ENCODE measurements around the gene C2CD4C. TPM values are rescaled to one million over a fixed set of nuclear protein-coding genes. Genes with fewer than 3 reads are reported as not detected.

Gene C2CD4C
- total RNA-seq, 1 experiment from 2014 or later = 9.8 TPM

GRCh38 chr19:362683-363082, 46.3 kb downstream of the C2CD4C start (continued):
- no peak for TF ChIP-seq ZNF281 (CRISPR knock-in tag; IDR thresholded peaks at IDR 0.05)
- TF ChIP-seq RORB (CRISPR knock-in tag; IDR thresholded peaks at IDR 0.05) = no peak
- no peak for TF ChIP-seq NR1H2 (CRISPR knock-in tag; IDR thresholded peaks at IDR 0.05)
- TF ChIP-seq, protein P1, sequence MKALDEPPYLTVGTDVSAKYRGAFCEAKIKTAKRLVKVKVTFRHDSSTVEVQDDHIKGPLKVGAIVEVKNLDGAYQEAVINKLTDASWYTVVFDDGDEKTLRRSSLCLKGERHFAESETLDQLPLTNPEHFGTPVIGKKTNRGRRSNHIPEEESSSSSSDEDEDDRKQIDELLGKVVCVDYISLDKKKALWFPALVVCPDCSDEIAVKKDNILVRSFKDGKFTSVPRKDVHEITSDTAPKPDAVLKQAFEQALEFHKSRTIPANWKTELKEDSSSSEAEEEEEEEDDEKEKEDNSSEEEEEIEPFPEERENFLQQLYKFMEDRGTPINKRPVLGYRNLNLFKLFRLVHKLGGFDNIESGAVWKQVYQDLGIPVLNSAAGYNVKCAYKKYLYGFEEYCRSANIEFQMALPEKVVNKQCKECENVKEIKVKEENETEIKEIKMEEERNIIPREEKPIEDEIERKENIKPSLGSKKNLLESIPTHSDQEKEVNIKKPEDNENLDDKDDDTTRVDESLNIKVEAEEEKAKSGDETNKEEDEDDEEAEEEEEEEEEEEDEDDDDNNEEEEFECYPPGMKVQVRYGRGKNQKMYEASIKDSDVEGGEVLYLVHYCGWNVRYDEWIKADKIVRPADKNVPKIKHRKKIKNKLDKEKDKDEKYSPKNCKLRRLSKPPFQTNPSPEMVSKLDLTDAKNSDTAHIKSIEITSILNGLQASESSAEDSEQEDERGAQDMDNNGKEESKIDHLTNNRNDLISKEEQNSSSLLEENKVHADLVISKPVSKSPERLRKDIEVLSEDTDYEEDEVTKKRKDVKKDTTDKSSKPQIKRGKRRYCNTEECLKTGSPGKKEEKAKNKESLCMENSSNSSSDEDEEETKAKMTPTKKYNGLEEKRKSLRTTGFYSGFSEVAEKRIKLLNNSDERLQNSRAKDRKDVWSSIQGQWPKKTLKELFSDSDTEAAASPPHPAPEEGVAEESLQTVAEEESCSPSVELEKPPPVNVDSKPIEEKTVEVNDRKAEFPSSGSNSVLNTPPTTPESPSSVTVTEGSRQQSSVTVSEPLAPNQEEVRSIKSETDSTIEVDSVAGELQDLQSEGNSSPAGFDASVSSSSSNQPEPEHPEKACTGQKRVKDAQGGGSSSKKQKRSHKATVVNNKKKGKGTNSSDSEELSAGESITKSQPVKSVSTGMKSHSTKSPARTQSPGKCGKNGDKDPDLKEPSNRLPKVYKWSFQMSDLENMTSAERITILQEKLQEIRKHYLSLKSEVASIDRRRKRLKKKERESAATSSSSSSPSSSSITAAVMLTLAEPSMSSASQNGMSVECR (CRISPR knock-in tag; IDR thresholded peaks at IDR 0.05; ENCODE audit: borderline replicate concordance) = no peak
- TF ChIP-seq USF1 (CRISPR knock-in tag; IDR thresholded peaks at IDR 0.05) = no peak
- TF ChIP-seq OVOL2 (CRISPR knock-in tag; IDR thresholded peaks at IDR 0.05; ENCODE audit: borderline replicate concordance) = no peak
- no peak for TF ChIP-seq ELF4 (CRISPR knock-in tag; IDR thresholded peaks at IDR 0.05; ENCODE audit: low read depth)
- TF ChIP-seq EMX1 (CRISPR knock-in tag; IDR thresholded peaks at IDR 0.05) = no peak

DNA sequence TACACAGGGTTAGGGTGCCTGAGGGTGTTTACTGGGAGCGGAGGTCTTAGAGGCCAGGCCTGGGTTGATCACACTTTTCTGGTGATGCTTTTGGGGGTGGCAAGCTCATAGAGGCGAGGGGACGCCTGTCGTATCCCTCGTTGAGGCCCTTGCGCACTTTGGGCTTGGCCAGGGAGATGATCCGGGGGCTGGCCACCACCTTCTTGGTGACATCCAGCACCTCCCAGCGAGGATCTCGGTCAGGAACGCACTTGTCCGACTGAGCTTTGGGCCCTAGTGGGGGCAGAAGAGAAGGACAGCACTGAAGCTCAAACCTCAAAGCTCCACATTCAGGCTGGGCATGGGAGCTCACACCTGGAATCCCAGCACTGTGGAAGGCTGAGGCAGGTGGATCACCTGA, 46.8 kb downstream of the C2CD4C start:
- TF ChIP-seq, protein P2, sequence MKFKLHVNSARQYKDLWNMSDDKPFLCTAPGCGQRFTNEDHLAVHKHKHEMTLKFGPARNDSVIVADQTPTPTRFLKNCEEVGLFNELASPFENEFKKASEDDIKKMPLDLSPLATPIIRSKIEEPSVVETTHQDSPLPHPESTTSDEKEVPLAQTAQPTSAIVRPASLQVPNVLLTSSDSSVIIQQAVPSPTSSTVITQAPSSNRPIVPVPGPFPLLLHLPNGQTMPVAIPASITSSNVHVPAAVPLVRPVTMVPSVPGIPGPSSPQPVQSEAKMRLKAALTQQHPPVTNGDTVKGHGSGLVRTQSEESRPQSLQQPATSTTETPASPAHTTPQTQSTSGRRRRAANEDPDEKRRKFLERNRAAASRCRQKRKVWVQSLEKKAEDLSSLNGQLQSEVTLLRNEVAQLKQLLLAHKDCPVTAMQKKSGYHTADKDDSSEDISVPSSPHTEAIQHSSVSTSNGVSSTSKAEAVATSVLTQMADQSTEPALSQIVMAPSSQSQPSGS (CRISPR knock-in tag; IDR thresholded peaks at IDR 0.05; ENCODE audit: borderline replicate concordance, low read depth) = no peak
- TF ChIP-seq ZNF232 (CRISPR knock-in tag; IDR thresholded peaks at IDR 0.05) (no peak), E2F1 (CRISPR knock-in tag; IDR thresholded peaks at IDR 0.05) (no peak), FOXK1 (CRISPR knock-in tag; IDR thresholded peaks at IDR 0.05) (no peak), NFYB (CRISPR knock-in tag; conservative IDR thresholded peaks at IDR 0.05; ENCODE audit: low read depth) (no peak), JAZF1 (CRISPR knock-in tag; IDR thresholded peaks at IDR 0.05) (no peak), HMGA2 (CRISPR knock-in tag; IDR thresholded peaks at IDR 0.05) (no peak), ZNF281 (CRISPR knock-in tag; IDR thresholded peaks at IDR 0.05) (no peak), FOXJ3 (CRISPR knock-in tag; IDR thresholded peaks at IDR 0.05; ENCODE audit: borderline replicate concordance) (no peak), ZNF396 (CRISPR knock-in tag; IDR thresholded peaks at IDR 0.05; ENCODE audit: borderline replicate concordance) (no peak), PRRX2 (CRISPR knock-in tag; IDR thresholded peaks at IDR 0.05) (no peak), ZNF263 (CRISPR knock-in tag; IDR thresholded peaks at IDR 0.05; ENCODE audit: low read depth) (no peak), OVOL2 (CRISPR knock-in tag; IDR thresholded peaks at IDR 0.05; ENCODE audit: borderline replicate concordance) (no peak), NR1H2 (CRISPR knock-in tag; IDR thresholded peaks at IDR 0.05) (no peak)
- TF ChIP-seq, protein P3, sequence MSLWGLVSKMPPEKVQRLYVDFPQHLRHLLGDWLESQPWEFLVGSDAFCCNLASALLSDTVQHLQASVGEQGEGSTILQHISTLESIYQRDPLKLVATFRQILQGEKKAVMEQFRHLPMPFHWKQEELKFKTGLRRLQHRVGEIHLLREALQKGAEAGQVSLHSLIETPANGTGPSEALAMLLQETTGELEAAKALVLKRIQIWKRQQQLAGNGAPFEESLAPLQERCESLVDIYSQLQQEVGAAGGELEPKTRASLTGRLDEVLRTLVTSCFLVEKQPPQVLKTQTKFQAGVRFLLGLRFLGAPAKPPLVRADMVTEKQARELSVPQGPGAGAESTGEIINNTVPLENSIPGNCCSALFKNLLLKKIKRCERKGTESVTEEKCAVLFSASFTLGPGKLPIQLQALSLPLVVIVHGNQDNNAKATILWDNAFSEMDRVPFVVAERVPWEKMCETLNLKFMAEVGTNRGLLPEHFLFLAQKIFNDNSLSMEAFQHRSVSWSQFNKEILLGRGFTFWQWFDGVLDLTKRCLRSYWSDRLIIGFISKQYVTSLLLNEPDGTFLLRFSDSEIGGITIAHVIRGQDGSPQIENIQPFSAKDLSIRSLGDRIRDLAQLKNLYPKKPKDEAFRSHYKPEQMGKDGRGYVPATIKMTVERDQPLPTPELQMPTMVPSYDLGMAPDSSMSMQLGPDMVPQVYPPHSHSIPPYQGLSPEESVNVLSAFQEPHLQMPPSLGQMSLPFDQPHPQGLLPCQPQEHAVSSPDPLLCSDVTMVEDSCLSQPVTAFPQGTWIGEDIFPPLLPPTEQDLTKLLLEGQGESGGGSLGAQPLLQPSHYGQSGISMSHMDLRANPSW (CRISPR knock-in tag; conservative IDR thresholded peaks at IDR 0.05; ENCODE audit: low read depth) = no peak
- ATAC-seq = no peak
- CTCF ChIA-PET = interaction anchor here (1.1 kb wide), 1 partner anchor 52 kb away, joined by 3 read pairs; no protein-coding TSS in a partner anchor
- Mint-ChIP-seq H3K27ac (no peak overlapping the region), H3K27me3 (ENCODE audit: low read depth) (peaks cover 6% of the 10 kb centered on the region), H3K36me3 (no peaks in the 10 kb centered on the region), H3K9me3 (peaks cover 7% of the 10 kb centered on the region; the same call in 1 of the 2 replicates), H3K4me3 (no peak overlapping the region), H3K4me1 (no peaks in the 10 kb centered on the region)
- no peak for DNase-seq (ENCODE audit: low spot score)
- POLR2A ChIA-PET = no interaction called here

Data from WTC11 (cell line).